AG09309 (cell line): ENCODE measurements around the gene PEX11A.
"Not testable (repeated sequence)": the region's sequence is repeated elsewhere in the genome, so short reads cannot be mapped to it uniquely, and the experiment has no call there.

ENCODE experiments used
- DNase-seq: peaks from one replicate; pipeline ENCODE4 v3.0.0-alpha.2; 2010; ENCODE audit warnings: low read depth
- H3K4me3 ChIP-seq: 2 replicates; pipeline ENCODE4 v1.5.1; 2011; ENCODE audit warnings: mild to moderate bottlenecking, low read depth, low read length, moderate library complexity; ENCODE audit not compliant: control insufficient read depth
- TF ChIP-seq, protein P1 (sequence below): IDR thresholded peaks from 2 replicates; pipeline ENCODE4 v1.5.1; 2011; ENCODE audit warnings: mild to moderate bottlenecking, low read depth, low read length, inconsistent platforms; ENCODE audit not compliant: insufficient read depth, control insufficient read depth; ENCODE audit errors: missing control alignments

The PEX11A gene

DNA sequence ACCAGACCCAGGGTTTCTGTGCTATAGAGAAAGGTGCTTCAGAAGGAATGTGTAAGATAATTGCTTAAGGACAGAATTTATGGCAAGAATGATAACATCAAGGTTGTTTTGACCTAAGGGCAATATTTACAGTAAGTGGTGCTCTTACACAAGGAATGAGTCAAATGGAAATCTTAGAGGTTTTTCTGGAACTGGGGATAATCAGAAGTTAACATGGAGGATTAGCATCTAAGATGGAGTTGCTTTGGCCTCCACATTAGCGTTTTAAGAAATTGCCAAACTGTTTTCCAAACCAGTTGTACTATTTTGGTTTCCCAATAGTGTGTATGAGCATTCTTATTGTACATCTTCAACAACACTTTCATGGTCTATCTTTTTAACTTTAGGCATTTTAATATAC is 3.1 kb upstream of the PEX11A start:
- TF ChIP-seq, protein P1, sequence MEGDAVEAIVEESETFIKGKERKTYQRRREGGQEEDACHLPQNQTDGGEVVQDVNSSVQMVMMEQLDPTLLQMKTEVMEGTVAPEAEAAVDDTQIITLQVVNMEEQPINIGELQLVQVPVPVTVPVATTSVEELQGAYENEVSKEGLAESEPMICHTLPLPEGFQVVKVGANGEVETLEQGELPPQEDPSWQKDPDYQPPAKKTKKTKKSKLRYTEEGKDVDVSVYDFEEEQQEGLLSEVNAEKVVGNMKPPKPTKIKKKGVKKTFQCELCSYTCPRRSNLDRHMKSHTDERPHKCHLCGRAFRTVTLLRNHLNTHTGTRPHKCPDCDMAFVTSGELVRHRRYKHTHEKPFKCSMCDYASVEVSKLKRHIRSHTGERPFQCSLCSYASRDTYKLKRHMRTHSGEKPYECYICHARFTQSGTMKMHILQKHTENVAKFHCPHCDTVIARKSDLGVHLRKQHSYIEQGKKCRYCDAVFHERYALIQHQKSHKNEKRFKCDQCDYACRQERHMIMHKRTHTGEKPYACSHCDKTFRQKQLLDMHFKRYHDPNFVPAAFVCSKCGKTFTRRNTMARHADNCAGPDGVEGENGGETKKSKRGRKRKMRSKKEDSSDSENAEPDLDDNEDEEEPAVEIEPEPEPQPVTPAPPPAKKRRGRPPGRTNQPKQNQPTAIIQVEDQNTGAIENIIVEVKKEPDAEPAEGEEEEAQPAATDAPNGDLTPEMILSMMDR = no peak

DNA sequence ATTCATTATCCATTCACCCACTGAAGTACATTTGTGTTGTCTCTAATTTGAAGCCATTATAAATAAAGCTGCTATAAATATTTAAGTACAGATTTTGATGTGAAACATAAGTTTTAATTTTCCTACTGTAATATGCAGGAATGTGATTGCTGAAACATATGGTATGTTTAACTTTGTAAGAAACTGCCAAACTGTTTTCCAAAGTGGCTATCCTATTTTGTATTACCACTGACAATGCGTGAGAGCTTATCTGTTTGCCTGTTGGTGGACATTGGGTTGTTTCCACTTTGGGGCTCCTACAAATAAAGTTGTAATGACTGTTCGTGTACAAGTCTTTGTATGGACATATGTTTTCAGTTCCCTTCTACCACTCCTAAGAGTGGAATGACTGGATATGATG is 2.5 kb upstream of the PEX11A start:
- H3K4me3 ChIP-seq = no peak overlapping the region
- DNase-seq = no peak
- TF ChIP-seq, protein P1 = no peak

More for the DNA sequence above, 3.1 kb upstream of the PEX11A start:
- no peak overlapping the region for H3K4me3 ChIP-seq
- no peak for DNase-seq

DNA sequence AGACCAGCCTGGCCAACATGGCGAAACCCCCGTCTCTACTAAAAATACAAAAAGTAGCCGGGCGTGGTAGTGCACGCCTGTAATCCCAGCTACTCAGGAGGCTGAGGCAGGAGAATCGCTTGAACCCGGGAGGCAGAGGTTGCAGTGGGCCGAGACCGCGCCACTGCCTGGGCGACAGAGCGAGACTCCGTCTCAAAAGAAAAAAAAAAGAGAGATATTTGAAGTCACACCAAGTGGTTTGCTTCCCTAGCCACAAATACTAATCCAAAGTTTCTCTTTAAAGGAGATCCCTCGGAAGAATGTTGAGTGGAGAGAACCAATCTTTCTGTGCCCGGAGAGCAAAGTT is 651 bp downstream of the PEX11A start:
- not testable (repeated sequence) for DNase-seq
- peak overlapping the region; percentile 70 for H3K4me3 ChIP-seq

DNA sequence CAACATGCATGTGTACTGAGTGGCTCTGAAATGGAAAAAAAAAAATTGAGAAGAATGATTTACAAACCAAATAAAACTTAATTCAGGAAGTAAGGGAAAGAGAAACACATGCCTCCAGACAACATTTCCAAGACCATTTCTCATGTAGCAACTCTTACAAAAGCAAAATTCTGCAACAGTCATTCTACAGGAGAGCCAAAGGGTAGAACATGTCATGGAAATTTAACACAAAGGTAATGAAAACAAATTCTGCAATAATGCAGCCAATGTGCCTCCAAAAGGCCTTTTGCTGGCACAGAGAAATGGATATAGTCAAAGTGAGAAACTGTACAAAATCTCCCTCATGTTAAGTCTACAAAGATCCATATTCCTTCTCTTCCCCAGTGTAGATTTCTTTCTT is 4.0 kb downstream of the PEX11A start:
- TF ChIP-seq, protein P1 = no peak
- H3K4me3 ChIP-seq = no peak overlapping the region
- no peak for DNase-seq

DNA sequence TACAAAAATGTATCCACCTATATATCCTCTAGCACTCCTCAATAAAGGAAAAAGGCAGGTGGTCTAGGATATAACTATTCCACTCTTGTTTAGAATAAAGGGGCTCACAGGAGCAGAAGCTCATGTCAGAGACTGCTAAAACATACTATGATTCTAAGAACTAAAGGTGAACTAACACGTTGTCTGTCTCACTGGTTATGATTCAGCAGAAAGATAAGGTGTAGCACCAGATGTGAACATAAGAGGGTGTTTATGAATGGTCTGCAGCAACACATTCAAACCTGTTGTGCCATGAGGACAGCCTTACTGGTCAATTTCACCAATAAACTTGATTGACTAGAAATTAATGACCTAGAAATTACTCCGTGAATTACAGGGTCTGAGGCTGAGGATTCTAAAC is 4.6 kb downstream of the PEX11A start:
- H3K4me3 ChIP-seq = no peak overlapping the region
- no peak for DNase-seq
- TF ChIP-seq, protein P1 = no peak

DNA sequence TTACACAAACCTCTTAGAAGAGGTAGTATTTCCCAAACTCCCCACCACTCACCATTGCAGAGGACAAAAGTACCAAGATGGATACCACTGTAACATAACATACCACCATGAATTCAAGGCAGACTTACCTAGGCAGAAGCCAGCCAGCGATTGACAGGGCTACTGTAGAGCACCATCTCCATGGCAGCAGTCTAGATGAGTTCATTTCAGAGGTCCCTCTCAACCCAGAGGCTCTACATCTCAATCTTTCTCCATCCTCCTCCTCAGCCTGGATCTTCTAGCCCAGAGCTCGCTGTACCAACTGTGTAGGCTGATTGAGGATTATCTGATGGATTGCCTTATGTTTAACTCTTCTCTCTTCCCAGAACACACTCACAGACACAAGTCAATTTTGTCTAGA is 9.4 kb downstream of the PEX11A start:
- TF ChIP-seq, protein P1 = no peak
- no peak overlapping the region for H3K4me3 ChIP-seq

DNA sequence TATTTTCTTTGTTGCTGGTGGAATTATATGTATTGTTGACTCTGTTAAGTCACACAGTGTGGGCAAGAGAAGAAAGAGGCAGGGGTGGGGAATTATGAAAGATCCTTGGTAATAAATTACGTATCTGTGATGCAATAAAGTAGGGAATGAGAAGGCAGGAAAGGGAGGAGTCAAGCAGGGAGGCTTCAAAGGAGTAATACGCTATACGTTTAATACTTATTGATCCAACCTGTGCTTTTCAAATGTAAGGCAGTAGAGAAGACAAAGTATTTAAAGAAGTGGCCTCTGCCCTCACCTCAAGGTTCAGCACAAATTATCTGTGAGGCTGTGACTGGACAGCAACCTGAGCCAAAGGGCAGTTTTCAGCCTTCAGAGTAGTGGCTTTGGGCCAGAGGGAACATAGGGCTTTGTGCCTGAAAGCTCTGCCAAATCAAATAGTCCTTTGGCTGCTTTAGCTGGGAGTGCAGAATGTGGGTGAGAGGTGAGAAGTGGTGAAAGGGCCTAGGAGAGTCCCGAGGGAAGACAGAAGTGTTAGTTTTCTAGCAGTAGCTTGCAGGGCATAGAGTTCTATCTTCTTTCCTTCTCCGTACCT is 10.2 kb downstream of the PEX11A start:
- H3K4me3 ChIP-seq = no peak overlapping the region
- peak; percentile 37 for DNase-seq
- TF ChIP-seq, protein P1 = no peak

More for the DNA sequence above, 9.4 kb downstream of the PEX11A start:
- DNase-seq = no peak

DNA sequence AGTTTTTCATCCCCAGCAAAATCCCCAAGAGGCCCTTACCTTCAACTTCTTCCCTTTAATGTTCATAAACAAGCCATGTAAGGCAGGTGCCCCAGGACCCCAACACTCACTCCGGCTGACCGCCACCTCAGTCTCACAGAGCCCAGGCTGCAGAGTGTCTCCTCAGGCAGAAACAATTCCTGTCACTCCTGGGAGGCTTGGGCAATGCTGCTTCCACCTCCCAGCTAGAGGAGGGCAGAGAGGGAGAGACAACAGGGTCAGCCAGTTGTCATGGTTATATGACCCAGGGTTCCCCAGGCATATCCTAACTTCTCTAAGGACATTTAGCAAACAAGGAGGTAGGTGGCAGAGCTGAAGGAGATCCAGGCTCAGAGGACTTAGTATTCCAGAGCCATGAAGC is 11.3 kb downstream of the PEX11A start, which contains the start of gene PLIN1:
Gene PLIN1 (minus strand): TSS at position 156 of the 400 bp plus-strand sequence. CDS start 1,878 bp downstream, outside the sequence.
- no peak for DNase-seq
- no peak within 1 kb of the TSS for H3K4me3 ChIP-seq
- TF ChIP-seq, protein P1 = no peak
